ENCODE measurements around the gene RFXANK. TPM values are rescaled to one million over a fixed set of nuclear protein-coding genes. Genes with fewer than 3 reads are reported as not detected.

Gene RFXANK
- total RNA-seq, 2 experiments from 2014 or later = 36.3 to 37.2 TPM

- DNase-seq = no peak
- no peak overlapping the region for H3K4me3 ChIP-seq (ENCODE audit: low read length)
- H3K27ac Mint-ChIP-seq = no peak overlapping the region
- ATAC-seq (ENCODE audit: poor library complexity) = no peak
- H3K36me3 Mint-ChIP-seq (ENCODE audit: low read depth) = no peaks in the 10 kb centered on the region
- intact Hi-C loops (cut with DNase I, micrococcal nuclease) = no loop called here
- ChIA-PET POLR2A (no interaction called here), CTCF (no interaction called here)
- no peaks in the 10 kb centered on the region for H3K4me1 ChIP-seq (ENCODE audit: insufficient read depth, low read length)
- H3K4me3 Mint-ChIP-seq = no peak overlapping the region
- peaks cover 0 to 8% of the 10 kb centered on the region in 2 experiments for H3K27me3 ChIP-seq (ENCODE audit: control insufficient read depth in 1 of 2, insufficient read depth in 2 of 2, low read length in 2 of 2)
- H3K36me3 ChIP-seq (ENCODE audit: insufficient read depth, low read length) = no peaks in the 10 kb centered on the region
- peaks cover 10 to 24% of the 10 kb centered on the region in 2 experiments for H3K9me3 ChIP-seq (ENCODE audit: control insufficient read depth in 1 of 2, insufficient read depth in 1 of 2, low read length in 2 of 2)
- peaks cover 23% of the 10 kb centered on the region for H3K27me3 Mint-ChIP-seq
- no peaks in the 10 kb centered on the region for H3K4me1 Mint-ChIP-seq (ENCODE audit: low read depth)
- H3K27ac ChIP-seq (ENCODE audit: low read depth in 1 of 2, low read length in 2 of 2) = no peak overlapping the region
- TF ChIP-seq CTCF (IDR thresholded peaks at IDR 0.05) = no peak
- peaks cover 3% of the 10 kb centered on the region for H3K9me3 Mint-ChIP-seq
Observed at GRCh38 chr19:19239675-19240074, 47.6 kb downstream of the RFXANK start.

- TF ChIP-seq CTCF (IDR thresholded peaks at IDR 0.05) = no peak
- Mint-ChIP-seq H3K27ac (no peak overlapping the region), H3K4me3 (no peak overlapping the region), H3K9me3 (peaks cover 3% of the 10 kb centered on the region), H3K36me3 (ENCODE audit: low read depth) (no peaks in the 10 kb centered on the region), H3K27me3 (peaks cover 23% of the 10 kb centered on the region), H3K4me1 (ENCODE audit: low read depth) (no peaks in the 10 kb centered on the region)
- DNase-seq (no peak), ATAC-seq (ENCODE audit: poor library complexity) (no peak)
- CTCF ChIA-PET = no interaction called here
- Histone ChIP-seq H3K4me3 (ENCODE audit: low read length) (no peak overlapping the region), H3K9me3 (ENCODE audit: control insufficient read depth in 1 of 2, insufficient read depth in 1 of 2, low read length in 2 of 2) (peaks cover 4 to 16% of the 10 kb centered on the region in 2 experiments), H3K36me3 (ENCODE audit: insufficient read depth, low read length) (no peaks in the 10 kb centered on the region), H3K27me3 (ENCODE audit: control insufficient read depth in 1 of 2, insufficient read depth in 2 of 2, low read length in 2 of 2) (peaks cover 0 to 8% of the 10 kb centered on the region in 2 experiments), H3K4me1 (ENCODE audit: insufficient read depth, low read length) (no peaks in the 10 kb centered on the region), H3K27ac (ENCODE audit: low read depth in 1 of 2, low read length in 2 of 2) (no peak overlapping the region)
- intact Hi-C loops (cut with DNase I, micrococcal nuclease) = no loop called here
- POLR2A ChIA-PET = no interaction called here
Observed at GRCh38 chr19:19240476-19240875, 48.4 kb downstream of the RFXANK start.

GRCh38 chr19:19250196-19250801, 58.2 kb downstream of the RFXANK start:
- Histone ChIP-seq H3K27ac (ENCODE audit: low read depth in 1 of 2, low read length in 2 of 2) (no peak overlapping the region), H3K27me3 (ENCODE audit: control insufficient read depth in 1 of 2, insufficient read depth in 2 of 2, low read length in 2 of 2) (peaks cover 4 to 13% of the 10 kb centered on the region in 2 experiments), H3K9me3 (ENCODE audit: control insufficient read depth in 1 of 2, insufficient read depth in 1 of 2, low read length in 2 of 2) (no peaks in the 10 kb centered on the region), H3K36me3 (ENCODE audit: insufficient read depth, low read length) (no peaks in the 10 kb centered on the region), H3K4me3 (ENCODE audit: low read length) (no peak overlapping the region), H3K4me1 (ENCODE audit: insufficient read depth, low read length) (no peaks in the 10 kb centered on the region)
- no peak for ATAC-seq (ENCODE audit: poor library complexity)
- intact Hi-C loops (cut with DNase I, micrococcal nuclease) = no loop called here
- CTCF ChIA-PET = no interaction called here
- Mint-ChIP-seq H3K4me3 (no peak overlapping the region), H3K9me3 (no peaks in the 10 kb centered on the region), H3K27ac (no peak overlapping the region), H3K27me3 (peaks cover 48% of the 10 kb centered on the region), H3K36me3 (ENCODE audit: low read depth) (no peaks in the 10 kb centered on the region), H3K4me1 (ENCODE audit: low read depth) (no peaks in the 10 kb centered on the region)
- TF ChIP-seq CTCF (IDR thresholded peaks at IDR 0.05) = no peak
- POLR2A ChIA-PET = no interaction called here
- no peak for DNase-seq

Other genes starting within 250 kb of the RFXANK start
- 100 to 1,000 TPM; 106 to 110 TPM for gene SUGP2, start 158.7 kb upstream of the RFXANK start, total RNA-seq
- gene ARMC6, start 158.7 kb upstream of the RFXANK start, total RNA-seq = 1 to 10 TPM; 5.9 to 6.0 TPM
- 10 to 100 TPM; 15.1 to 15.4 TPM for gene SLC25A42, start 128.3 kb upstream of the RFXANK start, total RNA-seq
- gene TMEM161A, start 53.8 kb upstream of the RFXANK start, total RNA-seq = 10 to 100 TPM in 1 of 2 experiments, 1 to 10 TPM in 1; 8.2 to 10.9 TPM
- 1 to 10 TPM; 1.9 to 3.0 TPM for gene MEF2B, start 22.0 kb upstream of the RFXANK start, total RNA-seq
- 10 to 100 TPM; 12.0 to 15.0 TPM for gene BORCS8, start 106 bp upstream of the RFXANK start, total RNA-seq
- gene NR2C2AP, start 11.2 kb downstream of the RFXANK start, total RNA-seq = 10 to 100 TPM; 10.5 to 11.5 TPM
- gene NCAN, start 19.7 kb downstream of the RFXANK start, total RNA-seq = not detected
- gene TM6SF2, start 81.0 kb downstream of the RFXANK start, total RNA-seq = not detected
- 10 to 100 TPM; 49.7 to 56.0 TPM for gene SUGP1, start 128.3 kb downstream of the RFXANK start, total RNA-seq
- 100 to 1,000 TPM; 132 to 133 TPM for gene MAU2, start 128.6 kb downstream of the RFXANK start, total RNA-seq
- gene GATAD2A, start 213.4 kb downstream of the RFXANK start, total RNA-seq = 100 to 1,000 TPM; 104 to 107 TPM

Measured in CD4-positive, alpha-beta T cell (primary cell).